K562 (cell line): ENCODE measurements around the gene SLC26A11. TPM values are rescaled to one million over a fixed set of nuclear protein-coding genes. Genes with fewer than 3 reads are reported as not detected.
A peak's percentile ranks its signal among the peaks of the same experiment; 100 is the strongest.

ENCODE experiments used
- ARID3B ChIP-seq: fragments of 250-450 bp; sonication (Bioruptor Pico); IDR thresholded peaks from 2 replicates; pipeline ENCODE4 v1.4.0; 2020; ENCODE audit warnings: borderline replicate concordance
- CEBPZ ChIP-seq: fragments of 150-350 bp; IDR thresholded peaks from 2 replicates; pipeline ENCODE4 v1.6.1; 2014; ENCODE audit warnings: low read depth, mild to moderate bottlenecking, low read length, borderline replicate concordance
- CHD4 ChIP-seq: fragments of 200-600 bp; sonication (generic); IDR thresholded peaks from 3 replicates; pipeline ENCODE4 v1.6.1; 2012; ENCODE audit warnings: low read depth, mild to moderate bottlenecking, mixed read lengths, low read length, inconsistent platforms; ENCODE audit not compliant: insufficient read depth, insufficient replicate concordance, poor library complexity, severe bottlenecking
- HIVEP1 ChIP-seq: fragments of 250-450 bp; sonication (Bioruptor Pico); IDR thresholded peaks from 2 replicates; pipeline ENCODE4 v1.4.0; 2020; ENCODE audit warnings: mild to moderate bottlenecking
- HMG20A ChIP-seq: fragments of 450-650 bp; formaldehyde crosslinking; conservative IDR thresholded peaks from 2 replicates; pipeline ENCODE4 v1.4.0; 2020; ENCODE audit warnings: mild to moderate bottlenecking, mixed read lengths
- MCM3 ChIP-seq: fragments of 450-650 bp; IDR thresholded peaks from 2 replicates; pipeline ENCODE4 v1.6.1; 2016
- MYC ChIP-seq, 2 experiments: fragments of 250-450 bp in 1 of 2; sonication (Bioruptor Pico) in 1 of 2; IDR thresholded peaks; 2 replicates each; pipeline versions ENCODE4 v1.5.1 to v1.6.1; 2012 to 2021; ENCODE audit warnings: low read depth in 2 of 2, borderline replicate concordance in 1 of 2, improper control_type of control experiment in 1 of 2, low read length in 1 of 2, mild to moderate bottlenecking in 1 of 2, moderate library complexity in 1 of 2
- NELFE ChIP-seq: IDR thresholded peaks from 2 replicates; pipeline ENCODE4 v1.6.1; 2011; ENCODE audit warnings: mild to moderate bottlenecking; ENCODE audit not compliant: insufficient read depth, insufficient read length
- PKNOX1 ChIP-seq: fragments of 450-650 bp; IDR thresholded peaks from 2 replicates; pipeline ENCODE4 v1.6.1; 2016
- PTBP1 ChIP-seq: fragments of 200-400 bp; formaldehyde crosslinking; IDR thresholded peaks from 2 replicates; pipeline ENCODE4 v1.6.1; 2017; ENCODE audit warnings: low read depth, low read length
- PURB ChIP-seq: sonication (generic); formaldehyde crosslinking; IDR thresholded peaks from 2 replicates; pipeline ENCODE4 v1.9.0; 2021; ENCODE audit warnings: low read depth, mild to moderate bottlenecking, missing genetic modification reagents
- RAD21 ChIP-seq, 2 experiments: fragments of 250-450 bp in 1 of 2; fragments of 450-650 bp in 1 of 2; sonication (Bioruptor Pico) in 1 of 2; formaldehyde crosslinking in 1 of 2; IDR thresholded peaks in 1 of 2; conservative IDR thresholded peaks in 1 of 2; 2 replicates each; pipeline versions ENCODE4 v1.4.0 to v1.8.0; 2020 to 2022; ENCODE audit warnings: mild to moderate bottlenecking in 2 of 2, moderate library complexity in 1 of 2
- SREBF2 ChIP-seq: sonication (generic); formaldehyde crosslinking; IDR thresholded peaks from 2 replicates; pipeline ENCODE4 v1.4.0; 2020; ENCODE audit warnings: mild to moderate bottlenecking, missing genetic modification reagents
- SRSF3 ChIP-seq: fragments of 200-400 bp; formaldehyde crosslinking; IDR thresholded peaks from 2 replicates; pipeline ENCODE4 v1.6.1; 2016; ENCODE audit warnings: mild to moderate bottlenecking, low read length, moderate library complexity; ENCODE audit not compliant: insufficient read depth
- STAT5A ChIP-seq: IDR thresholded peaks from 2 replicates; pipeline ENCODE4 v1.6.1; 2012; ENCODE audit warnings: low read length, inconsistent platforms, borderline replicate concordance
- TAL1 ChIP-seq: fragments of 450-650 bp; IDR thresholded peaks from 2 replicates; pipeline ENCODE4 v1.6.1; 2016; ENCODE audit warnings: mild to moderate bottlenecking
- ZFP1 ChIP-seq: fragments of 450-650 bp; formaldehyde crosslinking; IDR thresholded peaks from 2 replicates; pipeline ENCODE4 v1.4.0; 2020; ENCODE audit warnings: mild to moderate bottlenecking, mixed read lengths
- ZFP91 ChIP-seq: sonication (generic); formaldehyde crosslinking; IDR thresholded peaks from 2 replicates; pipeline ENCODE4 v1.8.0; 2022; ENCODE audit warnings: mild to moderate bottlenecking, missing genetic modification reagents
- ZNF3 ChIP-seq: fragments of 250-450 bp; sonication (Bioruptor Pico); IDR thresholded peaks from 2 replicates; pipeline ENCODE4 v1.5.0; 2021; ENCODE audit warnings: mild to moderate bottlenecking, moderate library complexity
- ZNF778 ChIP-seq: fragments of 450-650 bp; formaldehyde crosslinking; IDR thresholded peaks from 2 replicates; pipeline ENCODE4 v1.4.0; 2020; ENCODE audit warnings: mild to moderate bottlenecking, moderate library complexity
- polyA plus RNA-seq, 8 experiments: library from polyadenylated mRNA; depleted of rRNA in 4 of 8; stranded (reverse) in 5 of 8; unstranded in 3 of 8; fragments of >200 nt; fragmentation: Nextera tagmentation in 2 of 8; fragmentation: Illumina TruSeq in 1 of 8; extraction: Ambion mirVana in 2 of 8; extraction: Trizol in 1 of 8; gene quantifications; 2 replicates each; pipeline versions ENCODE4 v1.2.1 to v1.2.3, GENCODE V29; 2011 to 2014; ENCODE audit warnings: inconsistent platforms in 1 of 8, missing spikeins in 1 of 8
- total RNA-seq, 7 experiments: library from RNA; depleted of rRNA in 6 of 7; stranded (reverse); fragments of >200 nt in 6 of 7; fragmentation: Illumina TruSeq in 2 of 7; extraction: Trizol in 2 of 7; gene quantifications; 2 replicates each; pipeline versions ENCODE4 v1.2.1 to v1.2.3, GENCODE V29; 2011 to 2021; ENCODE audit warnings: low replicate concordance in 1 of 7

Gene SLC26A11
- total and polyA plus RNA-seq, 9 of the 15 experiments (the other 6 are each of a cell fraction or from before 2014, with no cell fraction given): 0.06 to 3.1 (median 1.2) TPM; not detected in 1

- TF ChIP-seq RAD21 (CRISPR knock-in tag; conservative IDR thresholded peaks at IDR 0.05 in 1 of 2, IDR thresholded peaks at IDR 0.05 in 1 of 2): no peak
- TF ChIP-seq ZNF3 (CRISPR knock-in tag): no peak
- TF ChIP-seq MCM3: no peak
- no peak for TF ChIP-seq PTBP1
- no peak for TF ChIP-seq STAT5A
- no peak for TF ChIP-seq SREBF2 (CRISPR knock-in tag)
- TF ChIP-seq NELFE: no peak
- TF ChIP-seq ZFP91: no peak
- TF ChIP-seq MYC (IDR thresholded peaks at IDR 0.05; ENCODE audit: low read depth, low read length): peak; percentile 51; the same call in 1 of the 2 replicates
- TF ChIP-seq MYC (CRISPR knock-in tag; IDR thresholded peaks at IDR 0.05; ENCODE audit: borderline replicate concordance, low read depth): no peak
- no peak for TF ChIP-seq PURB
- no peak for TF ChIP-seq HMG20A
- TF ChIP-seq ZFP1: no peak
- 0 out of 2 replicates have a peak, but pooled peaks have one; percentile 64 for TF ChIP-seq SRSF3
- no peak for TF ChIP-seq ARID3B
- TF ChIP-seq PKNOX1: no peak
- TF ChIP-seq CEBPZ: no peak
- no peak for TF ChIP-seq ZNF778
- no peak for TF ChIP-seq TAL1
- no peak for TF ChIP-seq CHD4
- no peak for TF ChIP-seq HIVEP1 (CRISPR knock-in tag)
Measured at GRCh38 chr17:80260069-80260535, 39.9 kb downstream of the SLC26A11 start (continued).
